Immature natural killer cell (primary cell): ENCODE measurements around the gene MST1. TPM values are rescaled to one million over a fixed set of nuclear protein-coding genes. Genes with fewer than 3 reads are reported as not detected.

Experiments used
- DNase-seq, 3 donors: peaks; one replicate each; pipeline ENCODE4 v3.0.0; 2022; ENCODE audit warnings: mixed read lengths in 1 of 3
- H3K27ac Mint-ChIP-seq, 6 donors: one replicate each; pipeline ENCODE4 v1.8.0; 2020; ENCODE audit warnings: mixed read lengths in 6 of 6, mild to moderate bottlenecking in 5 of 6, inconsistent platforms in 4 of 6, moderate library complexity in 3 of 6
- H3K27me3 Mint-ChIP-seq, 3 donors: one replicate each; pipeline ENCODE4 v1.8.0; 2020 to 2021; ENCODE audit warnings: low read depth in 3 of 3, mild to moderate bottlenecking in 3 of 3, mixed read lengths in 3 of 3, moderate library complexity in 3 of 3, inconsistent platforms in 1 of 3
- H3K36me3 Mint-ChIP-seq, 3 donors: one replicate each; pipeline ENCODE4 v1.8.0; 2020; ENCODE audit warnings: mixed read lengths in 3 of 3, inconsistent platforms in 2 of 3, mild to moderate bottlenecking in 2 of 3
- H3K4me1 Mint-ChIP-seq, 2 donors: one replicate each; pipeline ENCODE4 v1.8.0; 2020; ENCODE audit warnings: inconsistent platforms in 2 of 2, mild to moderate bottlenecking in 2 of 2, mixed read lengths in 2 of 2, moderate library complexity in 1 of 2
- H3K4me3 Mint-ChIP-seq, 5 donors: one replicate each; pipeline ENCODE4 v1.8.0; 2020; ENCODE audit warnings: mild to moderate bottlenecking in 5 of 5, mixed read lengths in 5 of 5, inconsistent platforms in 3 of 5, moderate library complexity in 3 of 5
- H3K9me3 Mint-ChIP-seq, 6 donors: one replicate each; pipeline ENCODE4 v1.8.0; 2020; ENCODE audit warnings: mild to moderate bottlenecking in 6 of 6, mixed read lengths in 6 of 6, inconsistent platforms in 4 of 6, moderate library complexity in 3 of 6
- polyA plus RNA-seq, 3 donors: library from polyadenylated mRNA; unstranded; fragments of 300-500 nt; fragmentation: Illumina TruSeq; gene quantifications; one replicate each; pipeline ENCODE4 v1.2.3, GENCODE V29; 2021

The MST1 gene
- polyA plus RNA-seq, 3 donors from 2014 or later: 0.19 to 1.3 TPM; not detected in 1

GRCh38 chr3:49673121-49673714 lies 16.1 kb downstream of the MST1 start:
- Mint-ChIP-seq H3K4me1 (peaks cover 27 to 37% of the 10 kb centered on the region in 2 donors), H3K9me3 (no peaks in the 10 kb centered on the region), H3K27me3 (peaks cover 0 to 7% (median 7%) of the 10 kb centered on the region in 3 donors), H3K4me3 (peak overlapping the region; percentile 91 to 96 (median 93)), H3K27ac (peak overlapping the region; percentile 83 to 97 (median 96)), H3K36me3 (peaks cover 2 to 3% (median 3%) of the 10 kb centered on the region in 3 donors)
- DNase-seq: no peak

DNA sequence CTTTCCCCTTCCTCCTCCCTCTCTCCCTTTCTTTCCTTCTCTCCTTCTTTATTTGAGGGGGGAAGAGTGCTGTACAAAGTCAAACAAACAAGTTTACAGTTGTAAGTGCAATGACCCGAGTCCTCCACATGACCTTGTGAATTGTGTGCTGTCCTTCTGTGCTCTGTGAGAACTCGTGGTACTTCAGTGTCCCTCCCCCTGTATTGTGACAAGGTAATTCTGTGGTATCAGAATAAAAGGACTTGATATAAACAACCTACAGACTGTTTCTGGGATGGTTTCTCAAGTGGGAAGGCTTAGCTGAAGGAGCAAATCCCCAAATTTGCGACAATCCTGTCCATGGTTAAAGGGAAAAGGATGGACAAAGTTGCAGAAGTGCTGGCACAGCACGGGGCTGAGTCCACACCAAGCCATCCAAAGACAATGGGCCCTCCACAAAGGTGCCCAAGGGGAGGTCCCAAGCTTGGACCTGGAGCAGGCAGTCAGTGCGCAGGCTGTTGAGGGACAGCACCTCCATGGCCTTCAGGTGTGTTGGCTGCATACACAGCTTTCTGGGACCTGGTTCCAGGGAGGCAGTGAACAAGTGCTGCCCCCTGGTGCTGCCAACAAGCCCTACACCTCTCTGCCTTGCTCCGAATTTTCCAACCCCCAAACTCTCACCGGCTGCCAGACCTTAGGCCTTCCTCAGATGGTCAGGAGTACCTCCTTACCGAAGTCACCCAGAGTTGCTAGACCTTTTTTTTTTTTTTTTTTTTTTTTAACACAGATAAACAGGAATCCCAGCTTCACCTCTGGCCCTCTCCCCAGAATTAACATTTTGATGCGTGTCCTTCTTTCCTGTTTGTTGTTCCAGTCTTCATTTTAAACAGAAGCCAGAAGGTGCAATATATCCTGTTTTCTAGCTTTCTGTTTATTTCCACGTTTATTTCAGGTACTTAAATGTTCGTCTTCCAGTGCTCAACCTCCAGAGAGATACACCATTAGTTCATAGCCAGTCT lies 17.7 kb downstream of the MST1 start:
- H3K9me3 Mint-ChIP-seq: no peaks in the 10 kb centered on the region
- peak overlapping the region in 5 of 6 donors; percentile 38 to 86 (median 55) for H3K27ac Mint-ChIP-seq
- peaks cover 27 to 37% of the 10 kb centered on the region in 2 donors for H3K4me1 Mint-ChIP-seq
- H3K36me3 Mint-ChIP-seq: no peaks in the 10 kb centered on the region
- H3K27me3 Mint-ChIP-seq: peaks cover 0 to 7% (median 7%) of the 10 kb centered on the region in 3 donors
- peak; percentile 58 to 64 (median 59) for DNase-seq
- H3K4me3 Mint-ChIP-seq: peak overlapping the region; percentile 46 to 82 (median 73)

DNA sequence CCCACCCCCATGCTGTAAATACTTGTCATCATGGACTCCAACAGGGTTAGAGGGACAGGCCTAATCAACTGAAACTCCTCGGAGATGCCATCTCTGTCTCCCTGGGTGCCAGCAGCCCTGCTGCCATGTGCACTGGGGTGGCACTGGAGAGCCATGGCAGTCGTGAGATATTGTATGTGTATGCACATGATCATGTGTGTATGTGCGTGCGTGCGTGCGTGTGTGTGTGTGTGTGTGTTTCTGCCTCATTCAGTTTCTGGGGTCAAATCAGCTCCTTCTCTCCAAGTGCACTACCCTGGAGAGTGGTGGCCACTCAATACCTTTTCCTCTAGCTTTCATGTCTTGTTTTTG lies 18.4 kb downstream of the MST1 start:
- Mint-ChIP-seq H3K4me3 (no peak overlapping the region), H3K27me3 (peaks cover 2 to 7% (median 7%) of the 10 kb centered on the region in 3 donors), H3K4me1 (peaks cover 26 to 33% of the 10 kb centered on the region in 2 donors), H3K27ac (peak overlapping the region in 1 of 6 donors; percentile 8), H3K9me3 (no peaks in the 10 kb centered on the region), H3K36me3 (no peaks in the 10 kb centered on the region)
- DNase-seq: no peak

DNA sequence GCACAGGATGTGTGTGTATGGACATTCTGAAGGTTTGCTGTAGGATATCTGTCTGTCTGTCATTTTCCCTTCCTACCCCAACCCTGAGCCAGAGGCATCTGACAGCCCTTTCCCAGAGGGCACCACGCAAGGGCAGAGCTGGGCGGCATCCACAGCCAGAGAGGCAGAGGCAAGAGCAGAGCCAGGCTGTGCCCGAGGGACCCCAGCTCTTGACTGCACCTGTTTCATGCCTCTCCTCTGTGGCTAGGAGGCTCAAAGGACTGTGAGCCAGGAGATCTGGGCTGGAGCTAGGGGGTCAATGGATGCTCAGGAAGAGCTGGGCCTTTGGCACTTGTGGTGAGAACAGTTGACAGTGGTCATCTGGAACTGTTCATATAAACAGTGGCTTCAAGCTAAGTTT lies 19.9 kb downstream of the MST1 start:
- peaks cover 2 to 7% (median 7%) of the 10 kb centered on the region in 3 donors for H3K27me3 Mint-ChIP-seq
- H3K36me3 Mint-ChIP-seq: no peaks in the 10 kb centered on the region
- H3K4me1 Mint-ChIP-seq: peaks cover 12 to 20% of the 10 kb centered on the region in 2 donors
- DNase-seq: no peak
- H3K27ac Mint-ChIP-seq: no peak overlapping the region
- H3K9me3 Mint-ChIP-seq: no peaks in the 10 kb centered on the region
- no peak overlapping the region for H3K4me3 Mint-ChIP-seq

- DNase-seq: no peak
- Mint-ChIP-seq H3K4me3 (no peak overlapping the region), H3K36me3 (no peaks in the 10 kb centered on the region), H3K27me3 (peaks cover 2 to 5% (median 4%) of the 10 kb centered on the region in 3 donors), H3K4me1 (peaks cover 12 to 18% of the 10 kb centered on the region in 2 donors), H3K9me3 (no peaks in the 10 kb centered on the region), H3K27ac (no peak overlapping the region)
Observed at GRCh38 chr3:49668861-49669260, 20.4 kb downstream of the MST1 start.

DNA sequence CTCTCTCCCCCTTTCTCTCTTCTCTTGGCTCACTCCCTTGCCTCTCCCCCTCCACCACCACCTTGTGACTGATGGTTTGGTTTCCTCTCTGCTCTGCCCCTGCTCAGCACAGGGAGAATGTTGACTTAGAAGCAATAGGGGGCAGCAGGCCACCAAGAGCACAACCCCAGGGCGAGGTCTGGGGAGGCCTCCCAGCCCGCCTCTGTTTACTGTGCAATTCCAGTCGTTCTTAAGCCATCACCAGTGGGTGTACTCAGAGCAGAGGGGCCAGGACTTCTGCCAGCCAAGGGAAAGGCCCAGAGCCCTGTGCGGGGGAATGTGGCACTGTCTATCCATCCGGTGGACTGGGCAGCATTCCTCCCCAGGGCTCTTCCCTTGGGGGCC lies 20.9 kb downstream of the MST1 start:
- DNase-seq: no peak
- no peak overlapping the region for H3K27ac Mint-ChIP-seq
- H3K9me3 Mint-ChIP-seq: no peaks in the 10 kb centered on the region
- peaks cover 2 to 3% (median 2%) of the 10 kb centered on the region in 3 donors for H3K27me3 Mint-ChIP-seq
- H3K36me3 Mint-ChIP-seq: no peaks in the 10 kb centered on the region
- no peak overlapping the region for H3K4me3 Mint-ChIP-seq
- peaks cover 8 to 14% of the 10 kb centered on the region in 2 donors for H3K4me1 Mint-ChIP-seq

DNA sequence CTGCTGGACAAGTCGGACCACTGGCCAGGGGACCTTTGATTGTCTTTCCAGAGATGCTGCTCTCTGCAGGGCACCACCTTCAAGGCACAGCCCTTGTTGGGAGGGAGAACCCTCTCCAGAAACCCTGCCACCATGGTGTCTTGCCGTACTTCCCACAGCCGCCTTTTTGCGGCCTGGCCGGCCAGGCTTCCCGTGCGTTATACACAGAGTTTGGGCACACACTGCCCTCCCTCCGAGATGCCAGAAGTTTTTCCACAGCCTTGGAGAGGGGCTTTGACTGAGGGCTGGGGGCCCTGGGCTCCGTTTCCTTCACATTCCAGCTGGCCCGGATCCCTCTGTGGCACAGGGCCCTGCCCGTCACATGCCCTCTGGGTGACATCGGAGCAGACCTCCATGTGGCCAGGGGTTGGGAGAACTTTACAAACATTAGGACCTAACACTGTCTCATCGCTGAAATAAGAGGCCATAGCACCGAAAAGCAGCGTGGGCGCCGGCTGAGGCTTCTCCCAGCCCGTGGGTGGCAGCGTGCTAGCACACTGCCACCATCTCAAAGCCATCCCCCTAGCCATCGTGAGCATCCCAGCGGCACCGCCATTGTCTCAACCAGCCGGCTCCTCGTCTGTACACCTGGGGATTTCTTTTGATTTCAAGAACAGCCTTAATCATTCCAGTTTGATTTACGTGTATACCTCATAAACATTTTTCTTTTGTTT lies 21.4 kb downstream of the MST1 start:
- no peak for DNase-seq
- Mint-ChIP-seq H3K27ac (no peak overlapping the region), H3K27me3 (peaks cover 2 to 3% (median 2%) of the 10 kb centered on the region in 3 donors), H3K4me1 (peaks cover 4 to 9% of the 10 kb centered on the region in 2 donors), H3K9me3 (no peaks in the 10 kb centered on the region), H3K36me3 (no peaks in the 10 kb centered on the region), H3K4me3 (no peak overlapping the region)

- DNase-seq: no peak
- peaks cover 0 to 2% (median 0%) of the 10 kb centered on the region in 3 donors for H3K27me3 Mint-ChIP-seq
- H3K9me3 Mint-ChIP-seq: no peaks in the 10 kb centered on the region
- no peak overlapping the region for H3K4me3 Mint-ChIP-seq
- H3K36me3 Mint-ChIP-seq: no peaks in the 10 kb centered on the region
- no peak overlapping the region for H3K27ac Mint-ChIP-seq
- peaks cover 0 to 1% of the 10 kb centered on the region in 2 donors for H3K4me1 Mint-ChIP-seq
Observed at GRCh38 chr3:49666592-49666991, 22.7 kb downstream of the MST1 start.

GRCh38 chr3:49665822-49666519 lies 23.3 kb downstream of the MST1 start:
- Mint-ChIP-seq H3K4me1 (no peaks in the 10 kb centered on the region), H3K36me3 (no peaks in the 10 kb centered on the region), H3K27me3 (peaks cover 0 to 2% (median 0%) of the 10 kb centered on the region in 3 donors), H3K4me3 (no peak overlapping the region), H3K9me3 (no peaks in the 10 kb centered on the region), H3K27ac (no peak overlapping the region)
- no peak for DNase-seq

DNA sequence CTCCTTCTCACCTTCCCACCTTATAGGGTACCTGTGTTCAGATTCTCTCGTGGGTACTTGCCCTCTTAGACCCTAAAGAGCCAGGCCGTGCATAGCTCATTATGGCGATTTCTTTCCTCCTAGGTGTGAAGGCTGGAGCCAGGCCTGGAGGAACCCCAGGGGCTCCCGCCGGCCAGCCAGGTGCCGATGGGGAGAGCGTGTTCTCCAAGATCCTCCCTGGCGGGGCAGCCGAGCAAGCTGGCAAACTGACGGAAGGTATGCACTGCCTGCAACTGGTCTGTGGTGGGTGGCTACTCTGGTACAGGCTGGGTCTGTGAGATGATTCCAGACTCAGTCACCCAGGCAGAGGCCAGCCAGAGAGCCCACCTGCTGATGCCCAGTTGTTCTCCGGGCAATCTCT lies 25.0 kb downstream of the MST1 start:
- no peak for DNase-seq
- Mint-ChIP-seq H3K9me3 (no peaks in the 10 kb centered on the region), H3K4me1 (no peaks in the 10 kb centered on the region), H3K4me3 (no peak overlapping the region), H3K36me3 (no peaks in the 10 kb centered on the region), H3K27ac (no peak overlapping the region), H3K27me3 (peaks cover 2 to 3% (median 2%) of the 10 kb centered on the region in 3 donors)

DNA sequence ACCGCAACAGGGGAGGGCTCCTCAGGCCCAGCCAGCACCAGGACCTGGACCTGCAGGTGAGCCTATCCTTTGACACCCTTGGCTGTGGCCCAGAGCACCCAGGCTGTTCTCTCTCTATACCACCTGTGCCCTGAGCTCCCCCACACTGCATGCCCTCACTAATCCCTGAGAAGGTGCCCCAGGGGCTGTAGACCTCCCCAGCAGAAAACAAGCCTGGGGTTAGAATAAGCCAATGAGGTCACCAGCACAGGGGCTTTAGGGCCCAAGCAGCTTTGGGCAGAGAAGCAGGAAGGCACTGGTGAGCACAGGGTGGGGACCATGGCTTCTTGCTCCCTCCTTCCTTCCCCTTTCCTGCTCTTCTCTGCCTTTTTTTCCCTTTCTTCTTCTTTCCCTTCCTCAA lies 25.4 kb downstream of the MST1 start:
- Mint-ChIP-seq H3K27ac (no peak overlapping the region), H3K4me1 (no peaks in the 10 kb centered on the region), H3K36me3 (no peaks in the 10 kb centered on the region), H3K9me3 (no peaks in the 10 kb centered on the region), H3K4me3 (no peak overlapping the region), H3K27me3 (peaks cover 2 to 3% (median 2%) of the 10 kb centered on the region in 3 donors)
- no peak for DNase-seq

DNA sequence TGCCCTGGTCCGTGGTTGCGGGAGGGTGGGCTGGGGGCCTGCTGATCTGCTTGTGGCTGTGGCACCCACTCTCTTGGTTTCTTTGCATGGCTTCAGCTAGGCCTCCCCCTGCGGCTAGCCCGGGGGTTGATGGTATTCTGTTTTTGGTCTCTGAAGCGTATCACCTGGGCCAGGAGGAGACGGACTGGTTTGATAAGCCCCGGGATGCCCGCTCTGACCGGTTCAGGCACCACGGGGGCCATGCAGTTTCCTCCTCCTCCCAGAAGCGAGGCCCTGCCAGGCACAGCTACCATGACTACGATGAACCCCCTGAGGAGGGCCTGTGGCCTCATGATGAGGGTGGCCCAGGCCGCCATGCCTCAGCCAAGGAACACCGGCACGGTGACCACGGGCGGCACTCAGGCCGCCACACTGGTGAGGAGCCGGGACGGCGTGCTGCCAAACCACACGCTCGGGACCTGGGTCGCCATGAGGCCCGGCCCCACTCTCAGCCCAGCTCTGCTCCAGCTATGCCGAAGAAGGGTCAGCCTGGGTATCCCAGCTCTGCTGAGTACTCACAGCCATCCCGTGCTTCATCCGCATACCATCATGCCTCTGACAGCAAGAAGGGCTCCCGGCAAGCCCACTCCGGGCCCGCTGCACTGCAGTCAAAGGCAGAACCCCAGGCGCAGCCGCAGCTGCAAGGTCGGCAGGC lies 26.4 kb downstream of the MST1 start:
- H3K27me3 Mint-ChIP-seq: peaks cover 2 to 3% (median 2%) of the 10 kb centered on the region in 3 donors
- no peaks in the 10 kb centered on the region for H3K4me1 Mint-ChIP-seq
- no peaks in the 10 kb centered on the region for H3K9me3 Mint-ChIP-seq
- no peak overlapping the region for H3K4me3 Mint-ChIP-seq
- no peaks in the 10 kb centered on the region for H3K36me3 Mint-ChIP-seq
- DNase-seq: no peak
- H3K27ac Mint-ChIP-seq: no peak overlapping the region

DNA sequence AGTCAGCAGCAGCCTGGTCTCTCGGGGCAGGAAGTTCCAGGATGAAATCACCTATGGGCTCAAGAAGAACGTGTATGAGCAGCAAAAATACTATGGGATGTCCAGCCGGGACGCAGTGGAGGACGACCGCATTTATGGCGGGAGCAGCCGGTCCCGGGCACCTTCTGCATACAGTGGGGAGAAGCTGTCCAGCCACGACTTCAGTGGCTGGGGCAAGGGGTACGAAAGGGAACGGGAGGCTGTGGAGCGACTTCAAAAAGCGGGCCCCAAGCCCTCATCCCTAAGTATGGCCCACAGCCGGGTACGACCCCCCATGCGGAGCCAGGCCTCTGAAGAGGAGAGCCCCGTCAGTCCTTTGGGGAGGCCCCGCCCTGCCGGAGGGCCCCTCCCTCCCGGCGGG lies 27.3 kb downstream of the MST1 start:
- Mint-ChIP-seq H3K4me1 (no peaks in the 10 kb centered on the region), H3K27ac (no peak overlapping the region), H3K4me3 (no peak overlapping the region), H3K36me3 (no peaks in the 10 kb centered on the region), H3K9me3 (no peaks in the 10 kb centered on the region), H3K27me3 (peaks cover 2 to 3% (median 2%) of the 10 kb centered on the region in 3 donors)
- no peak for DNase-seq
